ENCODE data around the gene TIMM10.

GRCh38 chr11:57496109-57496820 lies 34.3 kb downstream of the TIMM10 start:
- TF ChIP-seq, protein P1, sequence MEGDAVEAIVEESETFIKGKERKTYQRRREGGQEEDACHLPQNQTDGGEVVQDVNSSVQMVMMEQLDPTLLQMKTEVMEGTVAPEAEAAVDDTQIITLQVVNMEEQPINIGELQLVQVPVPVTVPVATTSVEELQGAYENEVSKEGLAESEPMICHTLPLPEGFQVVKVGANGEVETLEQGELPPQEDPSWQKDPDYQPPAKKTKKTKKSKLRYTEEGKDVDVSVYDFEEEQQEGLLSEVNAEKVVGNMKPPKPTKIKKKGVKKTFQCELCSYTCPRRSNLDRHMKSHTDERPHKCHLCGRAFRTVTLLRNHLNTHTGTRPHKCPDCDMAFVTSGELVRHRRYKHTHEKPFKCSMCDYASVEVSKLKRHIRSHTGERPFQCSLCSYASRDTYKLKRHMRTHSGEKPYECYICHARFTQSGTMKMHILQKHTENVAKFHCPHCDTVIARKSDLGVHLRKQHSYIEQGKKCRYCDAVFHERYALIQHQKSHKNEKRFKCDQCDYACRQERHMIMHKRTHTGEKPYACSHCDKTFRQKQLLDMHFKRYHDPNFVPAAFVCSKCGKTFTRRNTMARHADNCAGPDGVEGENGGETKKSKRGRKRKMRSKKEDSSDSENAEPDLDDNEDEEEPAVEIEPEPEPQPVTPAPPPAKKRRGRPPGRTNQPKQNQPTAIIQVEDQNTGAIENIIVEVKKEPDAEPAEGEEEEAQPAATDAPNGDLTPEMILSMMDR (IDR thresholded peaks at IDR 0.05), result no peak
- no peak for TF ChIP-seq ZFX (IDR thresholded peaks at IDR 0.05; ENCODE audit: borderline replicate concordance)

All from 22Rv1 (cell line).